ENCODE data around the gene AMZ1.

GRCh38 chr7:2729031-2729892, 41.3 kb downstream of the AMZ1 start:
- TF ChIP-seq, protein P1, sequence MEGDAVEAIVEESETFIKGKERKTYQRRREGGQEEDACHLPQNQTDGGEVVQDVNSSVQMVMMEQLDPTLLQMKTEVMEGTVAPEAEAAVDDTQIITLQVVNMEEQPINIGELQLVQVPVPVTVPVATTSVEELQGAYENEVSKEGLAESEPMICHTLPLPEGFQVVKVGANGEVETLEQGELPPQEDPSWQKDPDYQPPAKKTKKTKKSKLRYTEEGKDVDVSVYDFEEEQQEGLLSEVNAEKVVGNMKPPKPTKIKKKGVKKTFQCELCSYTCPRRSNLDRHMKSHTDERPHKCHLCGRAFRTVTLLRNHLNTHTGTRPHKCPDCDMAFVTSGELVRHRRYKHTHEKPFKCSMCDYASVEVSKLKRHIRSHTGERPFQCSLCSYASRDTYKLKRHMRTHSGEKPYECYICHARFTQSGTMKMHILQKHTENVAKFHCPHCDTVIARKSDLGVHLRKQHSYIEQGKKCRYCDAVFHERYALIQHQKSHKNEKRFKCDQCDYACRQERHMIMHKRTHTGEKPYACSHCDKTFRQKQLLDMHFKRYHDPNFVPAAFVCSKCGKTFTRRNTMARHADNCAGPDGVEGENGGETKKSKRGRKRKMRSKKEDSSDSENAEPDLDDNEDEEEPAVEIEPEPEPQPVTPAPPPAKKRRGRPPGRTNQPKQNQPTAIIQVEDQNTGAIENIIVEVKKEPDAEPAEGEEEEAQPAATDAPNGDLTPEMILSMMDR (IDR thresholded peaks at IDR 0.05): no peak
- no peak for TF ChIP-seq POLR2A (IDR thresholded peaks at IDR 0.05)
